ENCODE measurements around the gene LSM14B. TPM values are rescaled to one million over a fixed set of nuclear protein-coding genes. Genes with fewer than 3 reads are reported as not detected.
"Not testable (repeated sequence)": the region's sequence is repeated elsewhere in the genome, so short reads cannot be mapped to it uniquely, and the experiment has no call there.

Gene LSM14B
- total RNA-seq, 1 donor from 2014 or later = 81.1 TPM

GRCh38 chr20:62147125-62147524 lies 24.9 kb downstream of the LSM14B start:
- Mint-ChIP-seq H3K27ac (peak overlapping the region; percentile 41), H3K27me3 (no peaks in the 10 kb centered on the region), H3K9me3 (ENCODE audit: low read depth) (no peaks in the 10 kb centered on the region), H3K36me3 (ENCODE audit: insufficient read depth) (no peaks in the 10 kb centered on the region), H3K4me3 (ENCODE audit: low read depth) (no peak overlapping the region), H3K4me1 (ENCODE audit: low read depth) (peaks cover 15% of the 10 kb centered on the region)
- DNase-seq (ENCODE audit: low spot score, unreplicated experiment) = no peak
- TF ChIP-seq CTCF (IDR thresholded peaks at IDR 0.05; ENCODE audit: unreplicated experiment) = no peak

- Mint-ChIP-seq H3K9me3 (ENCODE audit: low read depth) (no peaks in the 10 kb centered on the region), H3K27ac (no peak overlapping the region), H3K4me1 (ENCODE audit: low read depth) (peaks cover 13% of the 10 kb centered on the region), H3K4me3 (ENCODE audit: low read depth) (no peak overlapping the region), H3K36me3 (ENCODE audit: insufficient read depth) (peaks cover 2% of the 10 kb centered on the region), H3K27me3 (no peaks in the 10 kb centered on the region)
- no peak for DNase-seq (ENCODE audit: low spot score, unreplicated experiment)
- no peak for TF ChIP-seq CTCF (IDR thresholded peaks at IDR 0.05; ENCODE audit: unreplicated experiment)
These were observed 25.3 kb downstream of the LSM14B start for GRCh38 chr20:62147528-62147927.

GRCh38 chr20:62148383-62148782 lies 26.1 kb downstream of the LSM14B start:
- not testable (repeated sequence) for DNase-seq (ENCODE audit: low spot score, unreplicated experiment); H3K4me3 Mint-ChIP-seq (ENCODE audit: low read depth); H3K27ac Mint-ChIP-seq; H3K27me3 Mint-ChIP-seq; H3K9me3 Mint-ChIP-seq (ENCODE audit: low read depth); H3K36me3 Mint-ChIP-seq (ENCODE audit: insufficient read depth)
- peaks cover 13% of the 10 kb centered on the region for H3K4me1 Mint-ChIP-seq (ENCODE audit: low read depth)

GRCh38 chr20:62148908-62149314 lies 26.6 kb downstream of the LSM14B start:
- H3K4me1 Mint-ChIP-seq (ENCODE audit: low read depth) = peaks cover 13% of the 10 kb centered on the region
- DNase-seq (ENCODE audit: low spot score, unreplicated experiment) = no peak
- no peak overlapping the region for H3K27ac Mint-ChIP-seq

GRCh38 chr20:62149532-62150309 lies 27.4 kb downstream of the LSM14B start:
- Mint-ChIP-seq H3K27me3 (no peaks in the 10 kb centered on the region), H3K27ac (no peak overlapping the region), H3K4me1 (ENCODE audit: low read depth) (peaks cover 9% of the 10 kb centered on the region), H3K36me3 (ENCODE audit: insufficient read depth) (peaks cover 18% of the 10 kb centered on the region), H3K4me3 (ENCODE audit: low read depth) (no peak overlapping the region), H3K9me3 (ENCODE audit: low read depth) (no peaks in the 10 kb centered on the region)
- TF ChIP-seq CTCF (IDR thresholded peaks at IDR 0.05; ENCODE audit: unreplicated experiment) = no peak
- DNase-seq (ENCODE audit: low spot score, unreplicated experiment) = no peak

More at GRCh38 chr20:62148908-62149314, 26.6 kb downstream of the LSM14B start:
- no peak for TF ChIP-seq CTCF (IDR thresholded peaks at IDR 0.05; ENCODE audit: unreplicated experiment)
- Mint-ChIP-seq H3K36me3 (ENCODE audit: insufficient read depth) (peaks cover 12% of the 10 kb centered on the region), H3K4me3 (ENCODE audit: low read depth) (no peak overlapping the region), H3K9me3 (ENCODE audit: low read depth) (no peaks in the 10 kb centered on the region), H3K27me3 (no peaks in the 10 kb centered on the region)

- Mint-ChIP-seq H3K36me3 (ENCODE audit: insufficient read depth) (peaks cover 21% of the 10 kb centered on the region), H3K27ac (peak overlapping the region; percentile 28), H3K27me3 (no peaks in the 10 kb centered on the region), H3K4me3 (ENCODE audit: low read depth) (no peak overlapping the region), H3K9me3 (ENCODE audit: low read depth) (no peaks in the 10 kb centered on the region), H3K4me1 (ENCODE audit: low read depth) (peaks cover 6% of the 10 kb centered on the region)
- no peak for TF ChIP-seq CTCF (IDR thresholded peaks at IDR 0.05; ENCODE audit: unreplicated experiment)
- DNase-seq (ENCODE audit: low spot score, unreplicated experiment) = no peak
These were observed 28.0 kb downstream of the LSM14B start for GRCh38 chr20:62150310-62150575.
